SK-N-SH (cell line): ENCODE measurements around the gene MAPK12. TPM values are rescaled to one million over a fixed set of nuclear protein-coding genes. Genes with fewer than 3 reads are reported as not detected.

Experiments used
- CTCF ChIA-PET: fragments of 300-600, 350-600 bp; formaldehyde crosslinking; extraction: SDS; loops from one replicate; lab custom pipeline; 2021; lab: Yijun Ruan, JAX
- POLR2A ChIA-PET: fragments of 350-600 bp; sonication (Branson Sonifier 250); formaldehyde crosslinking; extraction: SDS; loops from one replicate; lab custom pipeline; 2020; ENCODE audit warnings: antibody characterized with exemption, inconsistent platforms; lab: Yijun Ruan, JAX
- DNase-seq: peaks from one replicate; pipeline ENCODE4 v3.0.0; 2012
- H2AFZ ChIP-seq: fragments of 200-600 bp; sonication (generic); 2 replicates; pipeline ENCODE4 v1.8.1; 2016; ENCODE audit warnings: antibody characterized with exemption, mild to moderate bottlenecking, low read depth
- H3F3A ChIP-seq: fragments of 200-600 bp; sonication (generic); replicated peaks from 2 replicates; pipeline ENCODE3; 2016; ENCODE audit warnings: antibody characterized with exemption, mild to moderate bottlenecking; ENCODE audit not compliant: insufficient read depth
- H3K27ac ChIP-seq, 2 experiments: fragments of 200-500 bp in 1 of 2; fragments of 200-600 bp in 1 of 2; sonication (Bioruptor generic) in 1 of 2; sonication (generic), shearing (Covaris generic) in 1 of 2; 2 replicates each; pipeline versions ENCODE4 v1.5.1 to v1.6.1; 2014 to 2016; ENCODE audit warnings: low read depth in 2 of 2, inconsistent platforms in 1 of 2, low read length in 1 of 2, mild to moderate bottlenecking in 1 of 2, mixed read lengths in 1 of 2
- H3K27me3 ChIP-seq: fragments of 200-600 bp; sonication (generic), shearing (Covaris generic); 2 replicates; pipeline ENCODE4 v1.6.1; 2016; ENCODE audit warnings: mixed run types; ENCODE audit not compliant: insufficient read depth
- H3K36me3 ChIP-seq, 2 experiments: fragments of 200-500 bp in 1 of 2; fragments of 200-600 bp in 1 of 2; sonication (Bioruptor generic) in 1 of 2; sonication (generic) in 1 of 2; replicated peaks in 1 of 2; 2 replicates each; pipeline versions ENCODE3 to v1.5.1; 2014 to 2016; ENCODE audit warnings: low read length in 1 of 2, mild to moderate bottlenecking in 1 of 2; ENCODE audit not compliant: insufficient read depth in 2 of 2, control insufficient read depth in 1 of 2
- H3K4me1 ChIP-seq, 2 experiments: fragments of 200-500 bp in 1 of 2; fragments of 200-600 bp in 1 of 2; sonication (Bioruptor generic) in 1 of 2; sonication (generic), shearing (Covaris generic) in 1 of 2; 2 replicates each; pipeline versions ENCODE4 v1.5.1 to v1.6.1; 2014 to 2016; ENCODE audit warnings: low read depth in 1 of 2, low read length in 1 of 2, mixed run types in 1 of 2; ENCODE audit not compliant: insufficient read depth in 2 of 2, control insufficient read depth in 1 of 2
- H3K4me2 ChIP-seq: fragments of 200-600 bp; sonication (generic), shearing (Covaris generic); 2 replicates; pipeline ENCODE4 v1.6.1; 2017; ENCODE audit warnings: mixed run types
- H3K4me3 ChIP-seq, 2 experiments: fragments of 200-500 bp in 1 of 2; fragments of 200-600 bp in 1 of 2; sonication (Bioruptor generic) in 1 of 2; sonication (generic), shearing (Covaris generic) in 1 of 2; 2 replicates each; pipeline versions ENCODE4 v1.5.1 to v1.8.1; 2014 to 2016; ENCODE audit warnings: low read depth in 2 of 2, inconsistent platforms in 1 of 2, low read length in 1 of 2, mild to moderate bottlenecking in 1 of 2, mixed read lengths in 1 of 2, moderate library complexity in 1 of 2
- H3K79me2 ChIP-seq: fragments of 200-600 bp; sonication (generic); 2 replicates; pipeline ENCODE4 v1.8.1; 2017; ENCODE audit warnings: mild to moderate bottlenecking; ENCODE audit not compliant: insufficient read depth
- H3K9ac ChIP-seq: fragments of 200-600 bp; sonication (generic); 2 replicates; pipeline ENCODE4 v1.6.1; 2017; ENCODE audit warnings: mixed run types
- H3K9me2 ChIP-seq: fragments of 200-600 bp; sonication (generic); 2 replicates; pipeline ENCODE4 v1.6.1; 2017; ENCODE audit warnings: mixed run types
- H3K9me3 ChIP-seq: fragments of 200-600 bp; sonication (generic); 2 replicates; pipeline ENCODE4 v1.6.1; 2017; ENCODE audit warnings: mixed run types, mild to moderate bottlenecking, moderate library complexity
- H4K20me1 ChIP-seq: fragments of 200-600 bp; sonication (generic); 2 replicates; pipeline ENCODE4 v1.6.1; 2017; ENCODE audit warnings: mild to moderate bottlenecking, mixed run types; ENCODE audit not compliant: insufficient read depth
- ELF1 ChIP-seq: IDR thresholded peaks from 2 replicates; pipeline ENCODE4 v1.4.0; 2012
- EP300 ChIP-seq, 2 experiments: IDR thresholded peaks; 2 replicates each; pipeline versions ENCODE4 v1.4.0 to v1.6.1; 2012; ENCODE audit warnings: borderline replicate concordance in 1 of 2, low read depth in 1 of 2, low read length in 1 of 2
- FOXJ3 ChIP-seq: sonication (generic); formaldehyde crosslinking; IDR thresholded peaks from 2 replicates; pipeline ENCODE4 v1.5.1; 2020; ENCODE audit warnings: mild to moderate bottlenecking, missing genetic modification reagents
- GATA2 ChIP-seq: sonication (generic); formaldehyde crosslinking; IDR thresholded peaks from 2 replicates; pipeline ENCODE4 v1.5.0; 2020; ENCODE audit warnings: mild to moderate bottlenecking, missing genetic modification reagents
- MEF2A ChIP-seq: IDR thresholded peaks from 2 replicates; pipeline ENCODE4 v1.4.0; 2012; ENCODE audit warnings: low read depth, borderline replicate concordance
- MXI1 ChIP-seq: IDR thresholded peaks from 2 replicates; pipeline ENCODE4 v1.6.1; 2012; ENCODE audit warnings: mild to moderate bottlenecking, low read depth, low read length, improper control_type of control experiment
- NRF1 ChIP-seq: IDR thresholded peaks from 2 replicates; pipeline ENCODE4 v1.6.1; 2012; ENCODE audit warnings: low read depth, mild to moderate bottlenecking, low read length
- POLR2AphosphoS5 ChIP-seq: IDR thresholded peaks from 2 replicates; pipeline ENCODE4 v1.6.1; 2012; ENCODE audit warnings: low read depth, low read length
- RAD21 ChIP-seq: IDR thresholded peaks from 2 replicates; pipeline ENCODE4 v1.6.1; 2012; ENCODE audit warnings: mild to moderate bottlenecking, low read length
- RFX5 ChIP-seq: IDR thresholded peaks from 2 replicates; pipeline ENCODE4 v1.6.1; 2012; ENCODE audit warnings: mild to moderate bottlenecking, improper control_type of control experiment, low read length
- RXRA ChIP-seq: IDR thresholded peaks from 2 replicates; pipeline ENCODE4 v1.4.0; 2012; ENCODE audit warnings: low read depth, mild to moderate bottlenecking, borderline replicate concordance
- SIN3A ChIP-seq: IDR thresholded peaks from 2 replicates; pipeline ENCODE4 v1.6.1; 2012; ENCODE audit warnings: low read depth, mild to moderate bottlenecking, low read length, moderate library complexity, borderline replicate concordance
- SMC3 ChIP-seq: IDR thresholded peaks from 2 replicates; pipeline ENCODE4 v1.6.1; 2012; ENCODE audit warnings: low read depth, low read length, improper control_type of control experiment
- TAF1 ChIP-seq: IDR thresholded peaks from 2 replicates; pipeline ENCODE4 v1.6.1; 2012; ENCODE audit warnings: low read depth, mild to moderate bottlenecking, low read length, moderate library complexity, borderline replicate concordance
- TCF12 ChIP-seq: IDR thresholded peaks from 2 replicates; pipeline ENCODE4 v1.4.0; 2012
- TEAD4 ChIP-seq: IDR thresholded peaks from 2 replicates; pipeline ENCODE4 v1.4.0; 2012; ENCODE audit warnings: mild to moderate bottlenecking, borderline replicate concordance; ENCODE audit not compliant: insufficient read depth
- YY1 ChIP-seq: IDR thresholded peaks from 2 replicates; pipeline ENCODE4 v1.4.0; 2012; ENCODE audit warnings: low read depth, mild to moderate bottlenecking
- WGBS: methylation state at CpG from one replicate; pipeline ENCODE4 v1.1.6; 2017; ENCODE audit warnings: low lambda C conversion rate; 5-methylcytosine and 5-hydroxymethylcytosine counted together
- polyA plus RNA-seq, 3 experiments: library from polyadenylated mRNA; depleted of rRNA; stranded (reverse); fragments of >200 nt; gene quantifications; 2 replicates each; pipeline ENCODE4 v1.2.3, GENCODE V29; 2012
- TF ChIP-seq, protein P1 (sequence below): IDR thresholded peaks from 2 replicates; pipeline ENCODE4 v1.6.1; 2012; ENCODE audit warnings: mild to moderate bottlenecking, low read depth, low read length, moderate library complexity
- TF ChIP-seq, protein P2 (sequence below): fragments of 150-350 bp; IDR thresholded peaks from 2 replicates; pipeline ENCODE4 v1.6.1; 2016; ENCODE audit warnings: mild to moderate bottlenecking, low read depth, low read length
- TF ChIP-seq, protein P3 (sequence below): fragments of 200-600 bp; sonication (generic); IDR thresholded peaks from 2 replicates; pipeline ENCODE4 v1.6.1; 2017; ENCODE audit warnings: antibody characterized with exemption, mild to moderate bottlenecking, moderate library complexity

The MAPK12 gene
- polyA plus RNA-seq, 1 of the 3 experiments (the other 2 are of a cell fraction), result 118 TPM

DNA sequence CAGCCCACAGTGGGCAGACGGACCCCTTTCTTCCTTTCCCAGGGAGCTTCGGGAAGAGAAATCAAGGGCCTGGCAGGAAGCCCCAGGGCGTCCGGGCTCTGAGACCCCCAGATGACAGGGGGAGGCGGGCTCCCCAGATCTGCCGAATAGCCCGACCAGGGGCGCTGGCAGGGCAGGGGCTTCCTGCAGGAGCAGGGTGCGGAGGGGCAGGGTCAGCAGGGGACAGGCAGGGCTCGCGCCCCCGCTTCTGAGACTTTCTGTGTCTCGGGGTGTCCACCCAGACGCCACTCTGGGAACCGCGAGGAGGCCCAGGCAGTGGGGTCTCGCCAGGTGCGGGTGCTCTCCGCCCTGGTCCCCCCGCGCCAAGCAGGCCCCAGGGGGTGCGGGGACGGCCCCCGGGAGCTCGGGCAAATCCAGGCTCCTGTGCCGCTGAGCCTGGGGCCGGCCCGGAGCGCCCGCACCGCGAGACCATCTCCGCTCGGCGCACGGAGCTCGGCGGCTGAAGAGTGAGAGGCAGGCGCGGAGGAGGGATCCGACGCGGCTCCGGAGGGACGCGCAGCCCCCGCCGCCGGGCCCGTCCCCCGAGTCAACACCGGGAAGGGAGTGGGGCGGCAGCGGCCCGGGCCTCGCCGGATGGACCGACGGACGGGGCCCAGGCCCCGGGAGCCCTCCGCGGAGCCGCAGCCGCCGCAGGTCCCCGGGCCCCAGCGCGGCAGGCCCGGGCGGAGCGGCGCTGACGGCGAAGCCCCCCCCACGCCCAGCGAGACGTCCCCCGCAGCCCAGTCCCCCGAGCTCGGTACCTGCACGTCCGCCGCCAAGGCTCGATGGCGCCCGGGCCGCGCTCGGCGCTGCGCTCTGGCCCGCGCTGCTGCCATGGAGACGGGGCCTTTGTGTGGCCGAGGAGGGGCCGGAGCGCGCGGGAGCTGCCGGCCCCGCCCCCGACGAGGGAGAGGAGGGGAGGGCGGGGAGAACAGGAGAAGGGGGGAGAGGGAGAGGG is 45.6 kb upstream of the MAPK12 start, which contains the start of gene PLXNB2:
PLXNB2 (minus strand) TSS at position 894 of the 997 bp plus-strand sequence. CDS start 17,062 bp downstream, outside the sequence.
- WGBS, result under 1% methylated on average over 23 of the region's 105 CpGs
- peak; percentile 96 for DNase-seq
- Histone ChIP-seq H3K4me3 (peak within 1 kb of the TSS; percentile 95 to 98), H3K27me3 (no peaks in the 10 kb centered on the region), H3K9ac (peak within 1 kb of the TSS; percentile 99), H3K9me3 (no peaks in the 10 kb centered on the region), H3K27ac (peak within 1 kb of the TSS; percentile 95 to 97), H4K20me1 (peaks cover 23% of the 10 kb centered on the region), H3K36me3 (peaks cover 3 to 7% of the 10 kb centered on the region in 2 experiments), H3F3A (peaks cover 21% of the 10 kb centered on the region), H3K4me1 (peaks cover 39 to 53% of the 10 kb centered on the region in 2 experiments; a peak in 3 of 4 replicates), H3K79me2 (peaks cover 48% of the 10 kb centered on the region), H3K4me2 (peak within 1 kb of the TSS; percentile 100), H3K9me2 (no peaks in the 10 kb centered on the region), H2AFZ (no peak within 1 kb of the TSS)
- CTCF ChIA-PET, result interaction anchor here (0.6 to 1.7 kb wide), 8 partner anchors 17 to 64 kb away, joined by 3 to 6 read pairs (median 4); partner anchors contain the start of gene DENND6B
- POLR2A ChIA-PET, result interaction anchor here (0.6 to 1.1 kb wide), 3 partner anchors 12 to 21 kb away, joined by 4 to 7 read pairs (median 5); partner anchors contain the start of gene DENND6B
- TF ChIP-seq POLR2AphosphoS5, result peak; percentile 62
- peak; percentile 65; the same call in 1 of the 2 replicates for TF ChIP-seq TAF1
- TF ChIP-seq, protein P1, sequence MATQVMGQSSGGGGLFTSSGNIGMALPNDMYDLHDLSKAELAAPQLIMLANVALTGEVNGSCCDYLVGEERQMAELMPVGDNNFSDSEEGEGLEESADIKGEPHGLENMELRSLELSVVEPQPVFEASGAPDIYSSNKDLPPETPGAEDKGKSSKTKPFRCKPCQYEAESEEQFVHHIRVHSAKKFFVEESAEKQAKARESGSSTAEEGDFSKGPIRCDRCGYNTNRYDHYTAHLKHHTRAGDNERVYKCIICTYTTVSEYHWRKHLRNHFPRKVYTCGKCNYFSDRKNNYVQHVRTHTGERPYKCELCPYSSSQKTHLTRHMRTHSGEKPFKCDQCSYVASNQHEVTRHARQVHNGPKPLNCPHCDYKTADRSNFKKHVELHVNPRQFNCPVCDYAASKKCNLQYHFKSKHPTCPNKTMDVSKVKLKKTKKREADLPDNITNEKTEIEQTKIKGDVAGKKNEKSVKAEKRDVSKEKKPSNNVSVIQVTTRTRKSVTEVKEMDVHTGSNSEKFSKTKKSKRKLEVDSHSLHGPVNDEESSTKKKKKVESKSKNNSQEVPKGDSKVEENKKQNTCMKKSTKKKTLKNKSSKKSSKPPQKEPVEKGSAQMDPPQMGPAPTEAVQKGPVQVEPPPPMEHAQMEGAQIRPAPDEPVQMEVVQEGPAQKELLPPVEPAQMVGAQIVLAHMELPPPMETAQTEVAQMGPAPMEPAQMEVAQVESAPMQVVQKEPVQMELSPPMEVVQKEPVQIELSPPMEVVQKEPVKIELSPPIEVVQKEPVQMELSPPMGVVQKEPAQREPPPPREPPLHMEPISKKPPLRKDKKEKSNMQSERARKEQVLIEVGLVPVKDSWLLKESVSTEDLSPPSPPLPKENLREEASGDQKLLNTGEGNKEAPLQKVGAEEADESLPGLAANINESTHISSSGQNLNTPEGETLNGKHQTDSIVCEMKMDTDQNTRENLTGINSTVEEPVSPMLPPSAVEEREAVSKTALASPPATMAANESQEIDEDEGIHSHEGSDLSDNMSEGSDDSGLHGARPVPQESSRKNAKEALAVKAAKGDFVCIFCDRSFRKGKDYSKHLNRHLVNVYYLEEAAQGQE, result 0 out of 2 replicates have a peak, but pooled peaks have one; percentile 46
- TF ChIP-seq TEAD4, result no peak
- TF ChIP-seq SMC3, result no peak
- no peak for TF ChIP-seq YY1
- TF ChIP-seq, protein P2, sequence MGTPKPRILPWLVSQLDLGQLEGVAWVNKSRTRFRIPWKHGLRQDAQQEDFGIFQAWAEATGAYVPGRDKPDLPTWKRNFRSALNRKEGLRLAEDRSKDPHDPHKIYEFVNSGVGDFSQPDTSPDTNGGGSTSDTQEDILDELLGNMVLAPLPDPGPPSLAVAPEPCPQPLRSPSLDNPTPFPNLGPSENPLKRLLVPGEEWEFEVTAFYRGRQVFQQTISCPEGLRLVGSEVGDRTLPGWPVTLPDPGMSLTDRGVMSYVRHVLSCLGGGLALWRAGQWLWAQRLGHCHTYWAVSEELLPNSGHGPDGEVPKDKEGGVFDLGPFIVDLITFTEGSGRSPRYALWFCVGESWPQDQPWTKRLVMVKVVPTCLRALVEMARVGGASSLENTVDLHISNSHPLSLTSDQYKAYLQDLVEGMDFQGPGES, result no peak
- no peak for TF ChIP-seq EP300 (IDR thresholded peaks at IDR 0.05; ENCODE audit: borderline replicate concordance in 1 of 2, low read depth in 1 of 2, low read length in 1 of 2)
- TF ChIP-seq RFX5, result no peak
- no peak for TF ChIP-seq RAD21
- no peak for TF ChIP-seq TCF12
- TF ChIP-seq FOXJ3 (CRISPR knock-in tag), result no peak
- TF ChIP-seq MEF2A, result no peak
- 0 out of 2 replicates have a peak, but pooled peaks have one; percentile 18 for TF ChIP-seq MXI1
- TF ChIP-seq NRF1, result no peak
- no peak for TF ChIP-seq RXRA
- TF ChIP-seq ELF1, result no peak
- TF ChIP-seq GATA2 (CRISPR knock-in tag), result no peak
- TF ChIP-seq SIN3A, result no peak; the same call in 1 of the 2 replicates
- TF ChIP-seq, protein P3, sequence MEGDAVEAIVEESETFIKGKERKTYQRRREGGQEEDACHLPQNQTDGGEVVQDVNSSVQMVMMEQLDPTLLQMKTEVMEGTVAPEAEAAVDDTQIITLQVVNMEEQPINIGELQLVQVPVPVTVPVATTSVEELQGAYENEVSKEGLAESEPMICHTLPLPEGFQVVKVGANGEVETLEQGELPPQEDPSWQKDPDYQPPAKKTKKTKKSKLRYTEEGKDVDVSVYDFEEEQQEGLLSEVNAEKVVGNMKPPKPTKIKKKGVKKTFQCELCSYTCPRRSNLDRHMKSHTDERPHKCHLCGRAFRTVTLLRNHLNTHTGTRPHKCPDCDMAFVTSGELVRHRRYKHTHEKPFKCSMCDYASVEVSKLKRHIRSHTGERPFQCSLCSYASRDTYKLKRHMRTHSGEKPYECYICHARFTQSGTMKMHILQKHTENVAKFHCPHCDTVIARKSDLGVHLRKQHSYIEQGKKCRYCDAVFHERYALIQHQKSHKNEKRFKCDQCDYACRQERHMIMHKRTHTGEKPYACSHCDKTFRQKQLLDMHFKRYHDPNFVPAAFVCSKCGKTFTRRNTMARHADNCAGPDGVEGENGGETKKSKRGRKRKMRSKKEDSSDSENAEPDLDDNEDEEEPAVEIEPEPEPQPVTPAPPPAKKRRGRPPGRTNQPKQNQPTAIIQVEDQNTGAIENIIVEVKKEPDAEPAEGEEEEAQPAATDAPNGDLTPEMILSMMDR, result no peak
